Small intestine (tissue), 7 donors: ENCODE data around the gene CTNNA1. TPM values are rescaled to one million over a fixed set of nuclear protein-coding genes. Genes with fewer than 3 reads are reported as not detected.
"Not testable (repeated sequence)": the region's sequence is repeated elsewhere in the genome, so short reads cannot be mapped to it uniquely, and the experiment has no call there.

Experiments
- DNase-seq, 2 donors: peaks; one replicate each; pipeline versions ENCODE4 v3.0.0 to v3.0.0-alpha.2; 2013
- FAIRE-seq: peaks from 2 replicates; lab custom pipeline; 2012; peaks lifted over from hg19 to GRCh38; lab: Jason Lieb, UNC
- H3K27ac ChIP-seq, 3 donors: one replicate each; pipeline ENCODE4 v1.5.1; 2013; ENCODE audit warnings: low read length in 2 of 3, mild to moderate bottlenecking in 2 of 3, control low read depth in 1 of 3, inconsistent platforms in 1 of 3, low read depth in 1 of 3, moderate library complexity in 1 of 3
- H3K27me3 ChIP-seq, 3 donors: one replicate each; pipeline ENCODE4 v1.6.1; 2013; ENCODE audit warnings: low read length in 3 of 3, inconsistent platforms in 1 of 3; ENCODE audit not compliant: control insufficient read depth in 3 of 3, insufficient read depth in 3 of 3
- H3K36me3 ChIP-seq, 3 donors: one replicate each; pipeline ENCODE4 v1.6.1; 2013; ENCODE audit warnings: low read length in 3 of 3, inconsistent platforms in 1 of 3, low read depth in 1 of 3, mild to moderate bottlenecking in 1 of 3, moderate library complexity in 1 of 3; ENCODE audit not compliant: control insufficient read depth in 3 of 3, insufficient read depth in 2 of 3
- H3K4me1 ChIP-seq, 3 donors: one replicate each; pipeline ENCODE4 v1.6.1; 2013; ENCODE audit warnings: low read length in 2 of 3, inconsistent platforms in 1 of 3, low read depth in 1 of 3, mild to moderate bottlenecking in 1 of 3, moderate library complexity in 1 of 3; ENCODE audit not compliant: control insufficient read depth in 3 of 3, insufficient read depth in 2 of 3
- H3K4me3 ChIP-seq, 3 donors: one replicate each; pipeline ENCODE4 v1.5.1; 2013; ENCODE audit warnings: low read length in 3 of 3, control low read depth in 1 of 3, inconsistent platforms in 1 of 3, low read depth in 1 of 3, mild to moderate bottlenecking in 1 of 3, moderate library complexity in 1 of 3
- H3K9me3 ChIP-seq, 2 donors: one replicate each; pipeline ENCODE4 v1.6.1; 2013; ENCODE audit warnings: low read depth in 1 of 2, low read length in 1 of 2; ENCODE audit not compliant: control insufficient read depth in 2 of 2, insufficient read depth in 1 of 2
- WGBS, 3 donors: extraction: QIAGEN DNeasy Blood & Tissue Kit; methylation state at CpG; one replicate each; pipeline ENCODE4 v1.1.7; 2013; 5-methylcytosine and 5-hydroxymethylcytosine counted together
- polyA plus RNA-seq, 4 donors: library from polyadenylated mRNA; stranded (reverse) in 3 of 4; unstranded in 1 of 4; fragments of 200-250 nt in 3 of 4; fragments of 120-200 nt in 1 of 4; gene quantifications; one replicate each; pipeline versions ENCODE4 v1.2.1 to v1.2.3, GENCODE V29; 2013
- donor health status: healthy with polysubstance abuse.
- donor health status: control.
- donor health status: control.
- donor health status: Bipolar disorder and iron deficiency.
- donor health status: healthy.

Gene CTNNA1
- polyA plus RNA-seq, 4 donors = 145 to 286 (median 196) TPM

DNA sequence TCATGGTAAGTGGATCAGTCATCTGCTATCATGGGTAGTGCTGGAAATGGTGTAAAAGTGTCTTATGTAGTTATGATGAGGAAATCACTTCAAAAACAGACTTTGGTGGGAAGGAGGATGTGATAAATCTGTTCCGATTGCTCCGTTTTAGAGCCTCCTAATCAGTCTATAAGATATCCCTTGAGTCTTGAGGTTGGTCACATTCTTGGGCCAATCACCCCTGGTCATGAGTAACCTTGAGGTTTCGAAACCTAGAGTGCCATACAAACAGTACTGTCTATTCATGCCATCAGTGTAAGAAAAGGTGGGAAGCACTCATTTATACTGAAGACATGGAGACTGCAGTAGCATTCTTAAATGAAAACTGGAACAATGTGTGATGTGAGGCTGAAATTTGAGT, 76.1 kb downstream of the CTNNA1 start:
- peaks cover 0 to 21% (median 16%) of the 10 kb centered on the region in 3 donors for H3K36me3 ChIP-seq

DNA sequence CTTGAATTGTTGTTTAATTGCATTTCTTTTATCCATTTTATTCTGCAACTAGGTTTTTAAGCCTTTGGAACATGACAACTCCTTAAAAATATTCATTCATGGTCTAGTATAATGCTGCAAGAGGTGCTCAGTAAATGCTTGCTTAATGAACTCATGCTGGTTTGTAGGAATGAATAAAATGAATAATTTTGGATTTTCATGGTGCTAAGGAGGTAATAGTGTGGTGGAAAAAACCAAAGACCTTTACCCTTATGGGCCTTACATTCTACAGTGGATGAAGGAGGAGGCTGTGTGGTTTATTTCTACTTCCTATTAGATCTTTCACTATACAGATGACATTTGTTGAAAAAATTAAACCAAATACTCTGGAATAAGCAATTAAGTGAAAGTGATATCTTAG, 78.5 kb downstream of the CTNNA1 start:
- no peak for FAIRE-seq
- H3K9me3 ChIP-seq = peaks cover 0 to 3% of the 10 kb centered on the region in 2 donors

More for the DNA sequence above, 76.1 kb downstream of the CTNNA1 start:
- no peaks in the 10 kb centered on the region for H3K9me3 ChIP-seq
- no peak for FAIRE-seq
- WGBS, 3 donors = 94 to 95% (median 95%) methylated on average over 3 of the region's 3 CpGs
- no peak for DNase-seq
- H3K4me3 ChIP-seq = no peak overlapping the region
- no peaks in the 10 kb centered on the region for H3K4me1 ChIP-seq
- H3K27me3 ChIP-seq = no peaks in the 10 kb centered on the region
- no peak overlapping the region for H3K27ac ChIP-seq

DNA sequence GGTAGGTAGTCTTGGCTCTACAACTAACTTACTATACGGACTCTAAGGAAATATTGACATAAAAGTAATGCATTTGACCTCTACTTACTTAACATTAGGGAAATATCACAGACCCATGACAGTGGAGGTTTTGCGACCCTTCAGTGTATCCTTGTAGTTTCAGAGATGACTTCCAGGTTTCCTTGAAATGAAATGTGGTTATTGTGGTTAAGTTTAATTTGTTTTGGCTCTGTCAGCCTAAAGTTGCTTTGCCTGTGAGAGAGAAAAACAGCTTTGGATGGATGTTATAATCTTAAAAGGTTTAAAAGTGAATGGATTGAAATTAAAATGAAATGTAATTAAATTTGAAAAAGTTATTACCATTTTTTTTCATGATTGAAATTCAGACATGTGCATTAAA, 79.0 kb downstream of the CTNNA1 start:
- H3K9me3 ChIP-seq = peaks cover 0 to 3% of the 10 kb centered on the region in 2 donors
- H3K4me3 ChIP-seq = no peak overlapping the region
- no peaks in the 10 kb centered on the region for H3K4me1 ChIP-seq
- H3K36me3 ChIP-seq = peaks cover 0 to 15% (median 14%) of the 10 kb centered on the region in 3 donors
- FAIRE-seq (no peak), DNase-seq (no peak)
- H3K27ac ChIP-seq = no peak overlapping the region
- H3K27me3 ChIP-seq = no peaks in the 10 kb centered on the region
- 72 to 90% (median 84%) methylated on average over 2 of the region's 2 CpGs for WGBS, 3 donors

More for the DNA sequence above, 78.5 kb downstream of the CTNNA1 start:
- DNase-seq = no peak
- Histone ChIP-seq H3K36me3 (peaks cover 0 to 17% (median 15%) of the 10 kb centered on the region in 3 donors), H3K27me3 (no peaks in the 10 kb centered on the region), H3K4me1 (no peaks in the 10 kb centered on the region), H3K27ac (no peak overlapping the region), H3K4me3 (no peak overlapping the region)

DNA sequence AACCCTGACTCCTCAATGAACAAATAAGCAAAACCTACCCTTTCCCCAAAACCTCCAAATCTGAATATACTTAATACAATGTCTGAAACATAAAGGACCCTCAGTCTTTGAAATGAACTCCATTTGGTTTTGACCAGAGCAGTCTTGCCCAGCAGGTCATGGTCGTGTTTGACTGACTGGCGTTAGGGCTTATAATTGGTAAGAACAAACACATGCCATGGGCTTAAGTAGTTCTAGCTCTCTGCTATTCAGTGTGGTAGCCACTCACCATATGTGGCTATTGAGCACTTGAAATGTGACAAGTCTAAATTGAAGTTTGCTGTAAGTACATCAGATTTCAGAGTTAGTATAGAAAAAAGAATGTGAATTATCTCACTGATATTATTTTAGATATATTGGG, 79.9 kb downstream of the CTNNA1 start:
- H3K36me3 ChIP-seq = peaks cover 0 to 16% (median 12%) of the 10 kb centered on the region in 3 donors
- H3K27me3 ChIP-seq = no peaks in the 10 kb centered on the region
- DNase-seq = no peak
- WGBS, 3 donors = 91 to 98% (median 94%) methylated on average over 2 of the region's 2 CpGs
- H3K9me3 ChIP-seq = peaks cover 0 to 3% of the 10 kb centered on the region in 2 donors
- no peak overlapping the region for H3K27ac ChIP-seq
- FAIRE-seq = no peak
- H3K4me1 ChIP-seq = no peaks in the 10 kb centered on the region
- H3K4me3 ChIP-seq = no peak overlapping the region

DNA sequence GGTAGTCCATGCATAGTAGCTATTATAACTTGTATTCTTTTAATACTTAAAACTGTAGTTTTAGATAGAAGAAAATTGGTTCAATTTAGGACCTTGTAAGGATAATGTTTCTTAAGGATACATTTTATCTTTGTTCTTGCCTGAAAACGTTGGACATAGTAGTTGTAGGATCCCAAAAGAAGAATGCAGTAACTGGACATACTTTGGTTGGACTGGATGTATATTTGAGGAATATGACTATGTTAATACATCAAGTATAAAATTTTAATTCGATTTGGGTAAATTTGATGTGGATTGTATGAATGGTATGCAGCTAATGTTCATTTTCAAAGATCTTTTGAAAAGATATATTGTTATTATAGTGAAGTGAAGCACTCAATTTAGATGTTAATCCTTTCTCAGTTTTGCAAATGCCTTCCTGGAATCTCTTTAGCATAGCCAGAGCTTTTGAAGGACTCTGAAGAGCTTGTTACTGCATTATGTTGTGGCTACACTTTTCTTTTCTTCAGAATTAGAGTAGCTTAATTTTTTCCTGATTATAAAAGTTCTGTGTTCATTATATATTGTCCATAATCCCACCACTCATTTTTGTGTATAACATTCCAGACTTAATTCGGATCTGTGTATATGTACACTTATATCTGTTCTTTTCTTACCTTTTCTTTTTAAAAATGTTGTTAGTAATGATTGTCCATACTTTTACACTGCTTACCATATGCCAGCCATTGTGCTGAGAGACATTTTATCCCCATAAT, 80.7 kb downstream of the CTNNA1 start:
- WGBS, 3 donors = 49 to 60% (median 51%) methylated on average over 3 of the region's 3 CpGs
- DNase-seq (no peak), FAIRE-seq (peak; percentile 39)

DNA sequence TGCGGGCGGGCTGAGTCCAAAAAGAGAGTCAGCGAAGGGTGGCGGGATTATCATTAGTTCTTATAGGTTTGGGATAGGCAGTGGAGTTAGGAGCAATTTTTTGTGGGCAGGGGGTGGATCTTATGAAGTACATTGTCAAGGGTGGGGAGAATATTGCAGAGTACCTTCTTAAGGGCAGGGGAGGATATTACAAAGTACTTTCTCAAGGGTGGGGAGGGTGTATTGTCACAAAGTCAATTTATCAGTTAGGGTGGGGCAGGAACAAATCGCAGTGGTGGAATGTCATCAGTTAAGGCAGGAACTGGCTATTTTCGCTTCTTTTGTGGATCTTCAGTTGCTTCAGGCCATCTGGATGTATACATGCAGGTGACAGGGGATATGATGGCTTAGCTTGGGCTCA, 81.6 kb downstream of the CTNNA1 start:
- not testable (repeated sequence) for H3K27me3 ChIP-seq, DNase-seq, H3K27ac ChIP-seq, H3K4me3 ChIP-seq, H3K4me1 ChIP-seq, H3K9me3 ChIP-seq, FAIRE-seq
- H3K36me3 ChIP-seq = peaks cover 0 to 15% (median 9%) of the 10 kb centered on the region in 3 donors
- WGBS, 3 donors = 90 to 98% (median 93%) methylated on average over 6 of the region's 6 CpGs

More for the DNA sequence above, 80.7 kb downstream of the CTNNA1 start:
- Histone ChIP-seq H3K27me3 (no peaks in the 10 kb centered on the region), H3K4me3 (no peak overlapping the region), H3K27ac (no peak overlapping the region), H3K4me1 (no peaks in the 10 kb centered on the region), H3K9me3 (peaks cover 0 to 3% of the 10 kb centered on the region in 2 donors), H3K36me3 (peaks cover 0 to 13% (median 9%) of the 10 kb centered on the region in 3 donors)

DNA sequence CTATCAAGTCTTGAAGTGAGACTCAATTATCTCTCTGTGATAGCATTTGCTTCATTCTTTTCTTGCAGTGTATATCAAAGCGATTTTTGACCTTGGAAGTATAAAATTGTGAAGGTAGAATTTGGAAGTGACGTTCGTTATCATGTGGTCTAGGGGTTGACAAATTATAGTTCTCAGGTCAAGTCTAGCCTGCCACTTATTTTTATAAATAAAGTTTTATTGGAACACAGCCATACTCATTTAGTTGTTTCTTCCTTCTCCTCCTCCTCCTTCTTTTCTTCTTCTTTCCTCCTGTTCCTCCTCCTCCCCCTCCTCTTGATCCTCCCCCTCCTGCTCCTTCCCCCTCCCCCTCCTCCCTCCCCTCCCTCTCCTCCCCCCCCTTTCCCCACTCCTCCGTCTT, 83.9 kb downstream of the CTNNA1 start:
- WGBS, 3 donors = 87 to 94% (median 92%) methylated on average over 4 of the region's 4 CpGs
- no peak for FAIRE-seq
- Histone ChIP-seq H3K27me3 (no peaks in the 10 kb centered on the region), H3K4me3 (no peak overlapping the region), H3K4me1 (peaks cover 0 to 3% (median 0%) of the 10 kb centered on the region in 3 donors), H3K27ac (no peak overlapping the region), H3K9me3 (peaks cover 0 to 3% of the 10 kb centered on the region in 2 donors), H3K36me3 (peaks cover 0 to 13% (median 2%) of the 10 kb centered on the region in 3 donors)
- DNase-seq = no peak

DNA sequence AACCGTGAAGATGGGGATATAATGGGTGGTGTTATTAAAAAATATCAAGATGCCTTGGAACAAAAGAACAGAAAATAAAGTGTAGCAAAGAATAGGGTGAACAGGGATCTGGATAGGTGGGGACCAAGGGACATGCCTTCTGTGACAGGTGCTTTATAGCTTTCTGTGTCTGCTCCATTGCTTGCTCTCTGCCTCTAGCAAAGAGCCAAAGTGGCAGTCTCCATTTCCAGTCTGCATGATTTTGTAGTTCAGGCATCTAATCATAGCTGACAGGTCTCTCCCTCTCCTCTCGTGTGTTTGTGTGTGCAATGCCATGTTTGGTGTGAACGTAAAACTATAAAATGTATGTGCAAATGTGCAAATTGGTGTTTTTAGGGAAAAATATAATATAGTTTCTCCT, 86.9 kb downstream of the CTNNA1 start:
- peaks cover 0 to under 1% of the 10 kb centered on the region in 2 donors for H3K9me3 ChIP-seq
- H3K27me3 ChIP-seq = no peaks in the 10 kb centered on the region
- H3K4me1 ChIP-seq = peaks cover 0 to 7% (median 0%) of the 10 kb centered on the region in 3 donors
- peaks cover 0 to 13% (median 0%) of the 10 kb centered on the region in 3 donors for H3K36me3 ChIP-seq
- FAIRE-seq (no peak), DNase-seq (no peak)
- no peak overlapping the region for H3K27ac ChIP-seq
- H3K4me3 ChIP-seq = no peak overlapping the region
- 82 to 93% (median 87%) methylated on average over 3 of the region's 3 CpGs for WGBS, 3 donors
